Nucleus accumbens (tissue), 56 donors: Measurements from ENCODE around the gene PTH1R.

Experiments
- DNase-seq, 56 donors: peaks; one replicate each; lab custom pipeline; 2025; lab: John Stamatoyannopoulos, UW

The PTH1R gene

DNA sequence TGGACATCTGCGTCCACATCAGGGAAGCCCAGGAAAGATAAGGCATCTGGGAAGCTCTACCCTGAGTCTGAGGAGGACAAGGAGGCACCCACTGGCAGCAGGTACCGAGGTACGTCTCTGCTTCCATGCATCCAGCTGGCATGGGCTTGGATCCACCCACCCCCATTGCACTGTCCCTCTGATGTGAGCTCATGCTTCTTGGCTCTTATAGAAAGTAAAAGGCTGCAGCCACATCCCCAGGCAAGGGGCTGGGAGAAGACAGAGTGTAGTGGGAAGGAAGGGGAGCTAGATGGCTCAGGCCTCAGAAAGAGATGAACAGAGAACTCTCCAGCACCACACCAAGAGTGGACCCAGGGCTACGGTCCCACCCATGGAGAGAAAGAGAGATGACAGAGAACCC is 18.2 kb downstream of the PTH1R start:
- DNase-seq = no peak

DNA sequence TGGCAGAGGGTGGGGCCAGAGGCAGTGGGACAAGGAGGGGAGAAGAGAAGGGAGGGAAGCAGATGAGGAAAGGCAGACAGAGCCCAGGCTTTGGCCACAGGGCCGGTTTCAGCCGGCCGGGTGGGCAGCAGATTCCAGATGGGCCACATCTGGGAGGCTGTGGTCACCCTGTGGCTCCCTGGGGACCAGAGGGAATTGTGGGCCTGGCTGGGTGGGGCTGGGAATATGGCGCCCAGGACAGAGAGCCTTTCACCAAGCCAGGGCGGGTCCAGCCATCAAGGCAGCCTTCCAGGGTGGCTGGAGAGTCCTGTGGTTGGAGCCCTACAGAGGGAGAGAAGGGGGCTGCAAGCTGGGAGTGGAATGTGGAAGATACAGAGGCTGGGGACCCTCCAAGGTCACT is 18.9 kb downstream of the PTH1R start:
- no peak for DNase-seq

DNA sequence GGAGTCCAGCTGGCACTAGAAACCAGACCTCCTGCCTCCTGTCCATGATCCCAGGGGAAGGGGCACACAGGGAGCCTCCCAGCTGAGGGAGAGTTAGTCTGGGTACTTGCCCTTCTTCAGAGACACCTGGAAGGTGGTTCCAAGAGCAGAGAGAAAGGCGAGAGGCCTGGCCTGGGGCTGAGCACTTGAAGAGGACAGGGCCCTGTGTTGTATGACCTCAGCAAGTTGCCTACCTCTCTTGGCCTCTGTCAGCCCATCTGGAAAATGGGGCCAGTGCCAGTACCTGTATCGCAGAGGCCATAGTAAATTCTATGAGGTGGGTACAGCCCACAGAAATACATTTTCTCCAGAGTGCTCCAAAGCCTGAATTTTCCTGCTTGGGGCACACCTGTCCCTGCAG is 19.5 kb downstream of the PTH1R start:
- DNase-seq = no peak

DNA sequence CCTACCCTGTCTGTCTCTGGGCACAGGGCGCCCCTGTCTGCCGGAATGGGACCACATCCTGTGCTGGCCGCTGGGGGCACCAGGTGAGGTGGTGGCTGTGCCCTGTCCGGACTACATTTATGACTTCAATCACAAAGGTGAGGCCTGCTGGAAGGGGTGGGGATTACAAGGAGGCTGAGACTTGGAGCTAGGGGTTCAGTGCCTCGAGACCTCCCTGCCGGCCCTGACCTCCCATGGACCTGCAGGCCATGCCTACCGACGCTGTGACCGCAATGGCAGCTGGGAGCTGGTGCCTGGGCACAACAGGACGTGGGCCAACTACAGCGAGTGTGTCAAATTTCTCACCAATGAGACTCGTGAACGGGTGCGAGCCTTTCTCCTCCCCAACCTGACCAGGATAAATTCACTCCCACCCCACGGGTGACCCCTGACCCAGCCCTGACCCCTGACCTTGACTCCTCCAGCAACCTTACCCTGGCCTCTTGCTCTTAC is 20.4 kb downstream of the PTH1R start:
- no peak for DNase-seq

DNA sequence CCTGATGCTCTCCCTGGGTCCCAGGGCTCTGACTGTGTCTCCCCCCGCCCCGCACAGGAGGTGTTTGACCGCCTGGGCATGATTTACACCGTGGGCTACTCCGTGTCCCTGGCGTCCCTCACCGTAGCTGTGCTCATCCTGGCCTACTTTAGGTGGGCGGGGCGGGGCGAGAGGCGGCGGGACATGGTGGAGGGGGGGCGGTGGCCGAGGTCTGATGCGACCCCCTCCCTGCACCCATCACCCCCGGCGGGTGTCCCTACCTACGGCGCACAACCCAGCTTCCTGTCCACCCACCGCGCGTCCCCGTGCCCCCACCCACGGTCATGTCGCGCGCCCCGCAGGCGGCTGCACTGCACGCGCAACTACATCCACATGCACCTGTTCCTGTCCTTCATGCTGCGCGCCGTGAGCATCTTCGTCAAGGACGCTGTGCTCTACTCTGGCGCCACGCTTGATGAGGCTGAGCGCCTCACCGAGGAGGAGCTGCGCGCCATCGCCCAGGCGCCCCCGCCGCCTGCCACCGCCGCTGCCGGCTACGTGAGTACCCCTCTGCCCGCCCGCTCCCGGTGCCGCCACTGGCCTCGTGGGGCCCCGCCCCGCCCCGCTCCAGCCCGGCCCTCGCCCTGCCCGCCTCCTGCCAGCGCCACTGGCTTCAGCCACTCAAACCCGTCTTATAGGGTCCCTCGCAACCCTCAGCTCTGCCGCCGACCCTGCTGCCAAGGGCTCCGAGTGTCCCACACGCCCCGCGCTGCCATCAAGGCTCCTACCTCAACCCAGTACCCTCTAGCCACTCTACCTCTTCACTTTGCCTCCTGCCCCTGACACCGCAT is 21.0 kb downstream of the PTH1R start:
- DNase-seq = peak in 6 of 56 donors; percentile 14 to 78 (median 25)

DNA sequence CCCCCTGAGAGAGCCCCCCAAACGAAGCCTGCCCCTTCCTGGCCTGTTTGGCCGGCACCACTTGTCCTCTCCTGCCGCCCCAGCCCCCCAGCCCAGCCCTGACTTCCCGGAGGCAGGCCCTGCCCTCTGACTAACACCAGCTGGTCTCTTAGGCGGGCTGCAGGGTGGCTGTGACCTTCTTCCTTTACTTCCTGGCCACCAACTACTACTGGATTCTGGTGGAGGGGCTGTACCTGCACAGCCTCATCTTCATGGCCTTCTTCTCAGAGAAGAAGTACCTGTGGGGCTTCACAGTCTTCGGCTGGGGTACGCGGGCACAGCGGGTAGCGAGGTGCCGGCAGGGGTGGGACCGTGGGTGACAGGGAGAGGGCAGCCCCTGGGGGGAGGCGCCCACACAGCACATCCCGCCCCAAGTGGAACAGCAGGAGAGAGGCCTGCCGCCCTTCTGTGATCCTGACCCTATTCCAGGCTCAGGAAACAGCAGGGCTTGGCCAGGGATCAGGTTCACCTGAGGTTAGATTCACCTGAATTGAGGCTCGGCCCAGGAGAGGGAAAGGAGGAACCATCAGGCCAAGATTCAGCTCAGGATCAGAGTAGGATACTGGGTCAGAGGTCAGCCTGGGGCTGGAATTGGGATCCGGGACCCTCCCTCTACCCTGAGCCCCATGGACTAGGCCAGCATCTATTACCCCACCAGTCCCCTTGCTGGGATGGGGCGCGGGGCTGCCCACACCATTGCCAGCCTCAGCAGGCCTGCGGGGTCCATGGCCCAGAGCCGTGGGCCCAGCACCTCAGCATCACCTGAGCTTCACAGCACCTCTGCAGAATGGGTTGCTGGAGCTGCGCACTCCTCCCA is 21.9 kb downstream of the PTH1R start:
- DNase-seq = no peak

DNA sequence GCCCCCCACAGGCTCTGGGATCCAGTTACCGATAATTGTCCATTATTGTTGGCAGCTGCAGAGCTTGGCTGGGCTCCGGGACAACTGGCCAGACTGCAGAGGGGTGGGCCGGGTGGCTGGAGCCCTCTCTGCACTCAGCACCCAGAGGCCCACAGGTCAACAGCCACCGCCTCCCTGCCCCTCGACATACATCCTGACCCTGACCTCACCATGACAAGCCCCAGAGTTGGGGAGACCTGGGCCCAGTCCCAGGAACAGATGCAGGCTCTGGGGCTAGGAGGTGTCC is 22.4 kb downstream of the PTH1R start:
- DNase-seq = peak in 23 of 56 donors; percentile 11 to 69 (median 27)

DNA sequence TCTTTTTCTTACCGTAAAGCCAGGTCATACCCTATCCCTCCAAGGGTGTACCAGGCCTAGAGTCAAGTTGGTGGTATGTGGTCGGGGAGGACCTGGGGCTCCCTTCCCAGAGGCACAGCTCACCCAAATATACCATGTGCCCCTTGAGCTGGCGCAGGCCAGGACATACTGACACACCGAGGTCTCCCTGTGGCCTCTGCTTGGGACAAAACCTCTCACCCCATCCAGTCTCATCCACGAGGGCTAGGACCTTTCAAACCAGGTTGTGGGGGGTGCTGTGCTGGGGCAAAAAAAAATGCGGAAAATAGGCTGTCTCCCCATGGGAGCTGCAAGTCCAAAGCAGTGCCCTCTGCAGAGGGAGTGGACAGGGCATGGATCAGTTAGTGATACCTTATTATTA is 22.8 kb downstream of the PTH1R start:
- DNase-seq = no peak

DNA sequence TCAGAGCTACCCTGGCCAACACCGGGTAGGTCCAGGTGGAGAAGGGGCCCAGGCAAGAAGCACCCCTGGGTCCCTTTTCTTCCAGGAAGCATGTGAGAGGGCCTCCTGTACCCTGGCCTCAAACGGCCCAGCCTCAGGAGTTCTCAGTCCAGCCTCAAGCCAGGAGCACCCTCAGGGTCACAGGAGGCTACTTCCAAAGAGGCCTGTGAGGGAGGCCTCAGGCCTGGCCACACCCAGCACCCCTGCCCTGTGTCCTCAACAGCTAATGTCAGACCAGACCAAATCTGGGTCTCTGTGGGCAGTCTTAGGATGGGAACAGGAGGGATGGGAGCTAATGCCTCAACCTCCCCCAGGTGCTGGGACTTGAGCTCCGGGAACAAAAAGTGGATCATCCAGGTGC is 23.5 kb downstream of the PTH1R start:
- no peak for DNase-seq

DNA sequence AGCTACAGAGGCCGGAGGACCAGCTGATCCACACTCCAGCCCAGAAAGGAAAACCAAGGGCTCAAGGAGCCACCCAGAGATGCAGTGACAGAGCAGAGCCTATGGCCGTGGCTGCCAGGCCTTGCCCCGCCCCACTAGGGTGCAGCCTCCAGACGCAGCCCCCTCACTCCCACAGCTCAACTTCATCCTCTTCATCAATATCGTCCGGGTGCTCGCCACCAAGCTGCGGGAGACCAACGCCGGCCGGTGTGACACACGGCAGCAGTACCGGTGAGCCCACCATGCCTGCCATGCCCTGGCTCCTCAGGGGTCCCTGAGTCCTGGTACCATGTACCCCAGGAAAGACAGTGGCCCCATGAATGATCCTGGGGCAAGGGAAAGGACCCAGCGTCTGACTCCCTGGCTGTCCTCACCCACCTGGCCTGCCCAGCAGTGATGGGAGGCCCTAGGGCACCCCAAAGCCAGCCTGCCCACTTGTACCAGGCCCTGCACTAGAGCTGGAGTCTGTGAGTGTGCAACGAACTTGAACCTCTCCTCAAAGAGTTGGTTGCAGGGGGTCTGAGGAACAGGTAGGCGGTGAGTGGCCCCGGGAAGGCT is 24.2 kb downstream of the PTH1R start:
- no peak for DNase-seq

DNA sequence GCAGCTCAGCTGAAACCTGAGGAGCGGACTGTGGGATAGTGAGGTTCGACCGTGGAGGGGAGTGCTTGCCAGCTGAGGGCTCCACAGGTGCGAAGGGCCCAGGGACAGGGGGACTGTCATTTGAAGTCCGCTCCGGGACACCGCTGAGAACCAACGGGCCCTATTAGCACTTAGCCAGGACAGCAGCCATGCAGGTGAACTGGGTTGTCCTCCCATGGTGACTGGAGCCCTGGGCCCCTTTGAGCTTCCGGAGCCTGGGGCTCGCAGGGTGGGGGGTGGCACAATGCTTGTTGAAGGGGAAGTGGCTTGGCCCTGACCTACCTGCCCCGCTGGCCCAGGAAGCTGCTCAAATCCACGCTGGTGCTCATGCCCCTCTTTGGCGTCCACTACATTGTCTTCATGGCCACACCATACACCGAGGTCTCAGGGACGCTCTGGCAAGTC is 24.7 kb downstream of the PTH1R start:
- no peak for DNase-seq

DNA sequence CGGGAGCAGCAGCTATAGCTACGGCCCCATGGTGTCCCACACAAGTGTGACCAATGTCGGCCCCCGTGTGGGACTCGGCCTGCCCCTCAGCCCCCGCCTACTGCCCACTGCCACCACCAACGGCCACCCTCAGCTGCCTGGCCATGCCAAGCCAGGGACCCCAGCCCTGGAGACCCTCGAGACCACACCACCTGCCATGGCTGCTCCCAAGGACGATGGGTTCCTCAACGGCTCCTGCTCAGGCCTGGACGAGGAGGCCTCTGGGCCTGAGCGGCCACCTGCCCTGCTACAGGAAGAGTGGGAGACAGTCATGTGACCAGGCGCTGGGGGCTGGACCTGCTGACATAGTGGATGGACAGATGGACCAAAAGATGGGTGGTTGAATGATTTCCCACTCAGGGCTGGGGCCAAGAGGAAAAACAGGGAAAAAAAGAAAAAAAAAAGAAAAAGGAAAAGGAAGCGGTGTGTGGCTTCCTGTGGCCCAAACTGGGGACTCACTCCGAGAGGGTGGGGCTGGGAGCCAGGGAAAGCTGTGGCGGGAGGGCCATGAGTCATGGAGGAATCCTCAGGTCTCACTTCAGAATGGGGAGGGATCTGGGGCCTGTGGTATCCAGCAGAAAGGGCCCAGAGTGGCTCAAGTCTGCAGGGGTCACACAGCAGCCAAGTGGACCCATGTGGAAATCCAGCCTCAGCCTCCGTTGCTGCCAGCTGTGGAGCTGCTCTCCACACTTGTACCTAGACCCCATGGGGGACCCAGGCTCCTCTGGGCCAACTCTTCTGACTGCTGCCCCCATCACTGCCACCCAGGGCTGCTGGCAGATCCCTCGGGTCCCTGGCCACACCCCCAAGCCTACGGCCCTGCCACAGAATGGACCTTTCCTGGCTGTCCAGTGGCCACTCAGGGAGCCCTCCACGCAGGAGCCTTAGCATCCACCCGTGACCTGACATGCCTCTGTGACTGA is 26.1 kb downstream of the PTH1R start:
- DNase-seq = no peak

DNA sequence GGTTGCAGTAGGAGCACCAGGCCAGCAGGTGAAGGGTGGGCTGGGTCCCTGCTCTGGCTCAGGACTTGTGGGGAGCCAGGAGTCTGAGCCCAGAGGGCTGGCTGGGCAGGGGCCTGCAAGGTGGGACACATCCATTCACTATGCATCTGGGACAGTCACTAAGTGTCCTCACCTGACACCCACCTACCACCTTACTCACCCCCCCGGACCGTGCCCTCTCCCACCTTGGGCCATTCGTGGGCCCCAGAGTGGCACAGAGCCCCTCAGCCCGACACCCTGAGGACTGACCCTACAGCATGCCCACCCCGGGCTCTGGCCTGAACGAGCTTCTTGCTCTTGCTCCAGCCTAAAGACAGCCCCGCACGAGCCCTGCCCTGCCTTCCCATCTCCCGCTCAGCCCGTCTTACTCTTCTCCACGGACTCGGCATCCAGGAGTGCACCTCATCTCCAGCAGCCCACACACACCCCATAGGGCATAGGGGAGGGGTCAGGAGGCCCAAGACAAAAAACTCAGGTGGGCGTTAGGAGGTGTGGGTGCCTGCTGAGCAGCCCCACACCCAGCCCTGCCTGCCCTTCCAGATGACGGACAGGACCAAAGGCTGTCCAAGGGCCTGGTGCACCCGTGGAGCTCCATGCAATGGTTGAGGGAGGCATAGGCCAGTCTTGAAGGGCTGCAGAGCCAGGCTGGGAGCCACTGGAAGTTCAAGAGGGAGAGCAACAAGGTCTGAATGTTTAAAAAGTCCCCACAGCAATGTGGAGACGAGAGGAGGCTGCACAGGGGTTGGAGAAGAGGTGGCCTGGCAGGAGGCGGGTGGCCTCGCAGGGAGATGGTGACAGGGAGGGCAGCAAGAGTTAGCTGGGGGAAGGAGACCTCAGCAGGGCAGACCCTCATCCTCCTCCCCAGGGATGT is 27.0 kb downstream of the PTH1R start:
- DNase-seq = no peak

DNA sequence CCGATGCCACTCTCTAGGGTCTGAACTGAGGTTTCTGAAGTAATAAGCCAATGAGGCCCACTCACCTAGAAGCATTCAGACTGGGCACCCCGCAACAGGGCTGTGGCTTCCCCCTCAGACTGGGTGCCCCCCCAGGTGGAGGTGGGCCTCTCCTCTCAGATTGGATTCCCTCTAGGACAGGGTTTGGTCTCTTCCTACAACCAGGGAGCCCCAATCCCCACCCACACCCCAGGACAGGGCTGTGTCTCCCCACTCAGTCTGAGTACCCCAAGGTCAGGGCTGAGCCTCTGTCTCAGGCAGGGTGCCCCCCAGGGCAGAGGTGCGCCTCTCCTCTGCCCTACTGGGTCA is 27.7 kb downstream of the PTH1R start:
- no peak for DNase-seq

DNA sequence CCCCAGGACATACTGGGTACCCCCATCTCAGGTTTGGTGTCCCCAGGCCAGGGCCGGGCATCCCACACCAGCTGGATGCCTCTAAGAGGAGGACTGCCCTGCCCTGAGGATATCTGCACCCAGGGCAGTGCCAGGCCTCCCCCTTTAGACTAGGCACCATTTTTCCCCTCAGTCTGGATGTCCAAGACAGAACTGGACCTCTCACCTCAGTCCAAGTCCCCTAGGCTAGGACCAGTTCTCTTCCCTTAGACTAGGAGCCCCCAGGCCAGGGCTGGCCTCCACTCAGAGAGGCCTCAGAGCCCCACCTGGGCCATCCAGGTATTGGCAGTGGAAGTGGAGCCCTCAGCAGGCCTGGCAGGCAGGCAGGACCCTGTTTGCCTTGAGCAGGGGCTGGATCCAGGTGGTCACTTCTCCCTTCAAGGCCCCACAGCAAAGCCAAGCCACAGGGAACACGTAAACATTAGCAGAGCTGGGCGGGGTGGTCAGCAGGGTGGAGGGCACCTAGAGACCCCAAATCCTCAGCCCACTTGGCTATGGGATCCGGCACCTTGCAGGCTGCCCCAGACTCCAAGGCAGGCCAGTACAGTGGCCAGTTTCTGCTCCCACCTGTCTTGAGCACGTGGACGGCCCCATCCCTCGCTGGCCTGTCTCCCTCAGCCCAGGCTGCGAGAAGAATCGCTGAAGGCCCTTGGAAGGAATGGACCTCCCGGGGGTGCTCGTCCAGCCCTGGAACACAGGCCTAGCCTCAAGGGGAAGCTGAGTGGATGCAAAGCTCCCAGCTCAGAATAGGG is 28.3 kb downstream of the PTH1R start:
- no peak for DNase-seq

DNA sequence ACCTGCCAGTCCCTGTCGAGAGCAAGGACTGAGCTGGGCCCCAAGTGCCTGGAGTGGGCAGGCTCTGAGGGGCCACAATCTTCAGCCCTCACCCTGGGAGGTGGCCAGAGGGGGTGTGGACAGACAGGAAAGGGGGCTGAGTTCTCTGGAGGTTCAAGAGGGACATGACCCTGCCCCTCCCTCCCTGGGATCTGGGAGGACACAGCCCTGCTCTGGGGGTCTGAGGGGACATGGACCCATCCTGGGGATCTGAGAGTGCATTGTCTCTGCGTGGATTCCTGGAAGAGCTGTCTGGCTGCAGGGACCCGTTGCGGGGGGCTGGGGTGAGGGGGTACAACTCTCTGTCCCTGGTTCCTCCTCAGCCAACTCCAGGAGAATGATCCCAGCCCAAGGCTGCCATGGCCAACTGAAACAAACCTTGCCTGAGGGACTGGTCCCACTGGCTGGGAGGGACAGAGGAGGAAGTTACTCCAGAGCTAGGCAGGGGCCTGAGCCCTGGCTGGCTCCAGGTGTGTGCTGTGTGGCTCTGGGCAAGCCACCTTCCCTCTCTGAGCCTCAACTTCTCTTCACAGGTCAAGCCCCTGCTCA is 29.0 kb downstream of the PTH1R start:
- DNase-seq = no peak

DNA sequence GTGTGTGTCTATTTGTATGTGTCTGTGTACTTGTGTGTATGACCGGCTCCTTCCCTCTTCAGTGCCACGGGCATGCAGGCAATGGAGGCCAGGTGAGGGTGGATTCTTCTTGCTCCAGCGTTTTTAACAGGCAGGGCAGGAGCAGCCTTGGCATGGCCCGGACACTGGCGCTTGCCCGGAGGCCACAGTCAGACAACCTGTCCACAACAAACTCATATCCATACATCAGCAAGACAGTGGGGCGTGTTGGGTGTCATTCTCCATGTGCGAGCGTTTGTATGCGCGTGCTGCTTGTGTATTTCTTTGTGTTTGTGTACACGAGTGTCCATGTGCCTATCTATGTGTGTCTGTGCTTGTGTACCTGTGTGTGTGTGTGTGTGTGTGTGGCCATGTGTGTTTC is 29.8 kb downstream of the PTH1R start:
- DNase-seq = no peak

DNA sequence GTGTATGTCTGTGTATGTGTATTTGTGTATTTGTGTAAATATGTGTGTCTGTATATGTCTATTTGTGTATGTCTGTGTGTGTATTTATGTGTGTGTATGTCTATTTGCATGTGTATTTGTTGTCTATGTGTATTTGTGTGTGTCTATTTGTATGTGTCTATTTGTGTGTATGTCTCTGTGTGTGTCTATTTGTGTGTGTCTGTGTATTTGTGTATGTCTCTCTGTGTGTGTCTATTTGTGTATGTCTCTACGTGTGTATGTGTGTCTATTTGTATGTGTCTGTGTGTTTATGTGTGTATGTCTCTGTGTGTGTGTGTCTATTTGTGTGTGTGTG is 30.4 kb downstream of the PTH1R start:
- DNase-seq = no peak
